ENCODE measurements around the gene MYEOV. TPM values are rescaled to one million over a fixed set of nuclear protein-coding genes. Genes with fewer than 3 reads are reported as not detected.

MYEOV gene
- polyA plus RNA-seq, 1 donor: 0.03 TPM

DNA sequence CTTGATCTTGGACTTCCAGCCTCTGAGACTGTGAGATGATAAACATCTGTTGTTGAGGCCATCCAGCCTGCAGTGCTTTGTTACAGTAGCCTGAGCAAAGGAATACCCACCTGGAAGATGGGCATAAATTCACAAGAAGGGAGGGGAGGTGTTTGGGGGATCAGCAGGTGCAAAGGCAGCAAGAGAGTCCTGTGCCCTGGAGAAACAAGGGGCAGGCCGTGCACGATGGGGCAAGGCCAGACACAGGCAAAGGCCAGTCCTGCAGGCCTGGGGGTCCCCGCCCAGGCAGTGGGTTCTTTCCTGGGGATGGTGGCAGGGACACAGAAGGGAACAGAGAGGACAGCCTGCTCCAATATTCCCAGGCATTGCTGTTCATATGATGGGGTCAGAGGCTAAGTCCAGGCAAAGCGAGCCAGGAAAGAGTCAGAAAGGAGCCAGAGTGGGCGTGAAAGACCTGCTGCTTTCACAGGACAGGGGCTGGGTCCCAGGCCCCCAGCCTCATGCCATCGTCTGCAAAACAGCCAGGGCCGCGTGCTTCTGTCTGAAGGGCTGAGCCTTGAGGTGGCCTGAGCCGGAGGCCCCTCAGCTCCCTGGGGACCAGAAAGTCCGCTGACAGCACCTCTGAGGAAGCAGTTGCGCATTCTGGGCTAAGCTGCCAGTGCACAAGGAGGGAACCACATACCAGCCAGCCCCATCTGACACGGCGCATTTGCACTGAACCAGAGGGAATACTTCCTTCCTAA lies 48.8 kb downstream of the MYEOV start:
- no peak for DNase-seq
- H3K9me3 ChIP-seq (ENCODE audit: control insufficient read depth, low read depth, low read length): no peaks in the 10 kb centered on the region
- H3K27me3 ChIP-seq (ENCODE audit: control insufficient read depth, insufficient read depth, low read length): no peaks in the 10 kb centered on the region
- H3K36me3 ChIP-seq (ENCODE audit: control insufficient read depth, insufficient read depth, low read length): no peaks in the 10 kb centered on the region
- H3K4me1 ChIP-seq (ENCODE audit: control insufficient read depth, insufficient read depth, low read length): no peaks in the 10 kb centered on the region
- WGBS (ENCODE audit: insufficient coverage, low lambda C conversion rate): no CpG with 5 or more reads among the region's 13 CpGs
- H3K27ac ChIP-seq (ENCODE audit: low read length): no peak overlapping the region
- H3K4me3 ChIP-seq (ENCODE audit: low read length): no peak overlapping the region

DNA sequence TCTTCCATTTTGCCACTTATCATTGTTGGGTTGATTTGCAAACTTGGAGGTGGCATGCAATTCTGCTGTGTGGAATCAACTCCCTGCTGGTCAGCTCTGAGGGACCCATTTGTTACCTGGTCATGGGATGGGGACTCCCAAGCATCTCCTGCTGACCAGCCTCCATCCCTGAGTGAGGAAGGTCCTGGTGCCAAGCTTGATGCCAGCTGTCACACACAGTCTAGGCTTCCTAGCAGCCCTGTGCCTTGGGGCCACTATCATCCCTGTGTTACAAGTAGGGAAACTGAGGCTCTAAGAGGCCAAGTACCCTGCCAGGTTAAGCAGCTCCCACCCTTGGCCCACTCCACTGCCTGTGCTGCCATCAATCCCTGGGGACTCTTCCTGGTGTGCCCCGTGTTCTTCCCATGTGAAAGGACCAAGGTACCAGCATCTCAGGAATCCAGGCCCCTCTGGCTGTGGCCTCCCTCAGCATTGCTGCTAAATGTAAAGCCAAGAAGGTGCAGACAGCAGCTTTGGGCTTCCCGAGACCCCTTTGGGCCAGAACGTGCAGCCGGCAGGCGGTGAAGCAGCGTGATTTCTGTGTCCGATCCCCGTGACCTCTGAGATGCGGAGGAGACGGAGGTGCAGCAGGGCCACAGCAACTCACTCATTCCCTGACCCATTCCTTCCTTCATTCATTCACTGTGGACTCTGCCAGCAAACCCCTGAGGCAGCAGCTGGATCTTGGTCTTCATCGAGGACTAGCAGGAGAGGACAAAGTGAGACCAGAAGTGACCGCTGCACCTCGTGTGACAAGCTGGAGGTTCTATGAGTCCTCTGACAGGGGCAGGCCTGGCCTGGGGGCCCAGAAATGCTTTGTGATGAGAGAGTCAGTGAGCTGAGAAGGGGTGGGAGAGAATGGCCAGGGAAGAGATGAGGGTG lies 49.7 kb downstream of the MYEOV start:
- H3K27ac ChIP-seq (ENCODE audit: low read length): no peak overlapping the region
- no peaks in the 10 kb centered on the region for H3K4me1 ChIP-seq (ENCODE audit: control insufficient read depth, insufficient read depth, low read length)
- peaks cover 4% of the 10 kb centered on the region for H3K9me3 ChIP-seq (ENCODE audit: control insufficient read depth, low read depth, low read length)
- no peaks in the 10 kb centered on the region for H3K36me3 ChIP-seq (ENCODE audit: control insufficient read depth, insufficient read depth, low read length)
- no CpG with 5 or more reads among the region's 13 CpGs for WGBS (ENCODE audit: insufficient coverage, low lambda C conversion rate)
- H3K4me3 ChIP-seq (ENCODE audit: low read length): no peak overlapping the region
- no peak for DNase-seq
- H3K27me3 ChIP-seq (ENCODE audit: control insufficient read depth, insufficient read depth, low read length): no peaks in the 10 kb centered on the region

DNA sequence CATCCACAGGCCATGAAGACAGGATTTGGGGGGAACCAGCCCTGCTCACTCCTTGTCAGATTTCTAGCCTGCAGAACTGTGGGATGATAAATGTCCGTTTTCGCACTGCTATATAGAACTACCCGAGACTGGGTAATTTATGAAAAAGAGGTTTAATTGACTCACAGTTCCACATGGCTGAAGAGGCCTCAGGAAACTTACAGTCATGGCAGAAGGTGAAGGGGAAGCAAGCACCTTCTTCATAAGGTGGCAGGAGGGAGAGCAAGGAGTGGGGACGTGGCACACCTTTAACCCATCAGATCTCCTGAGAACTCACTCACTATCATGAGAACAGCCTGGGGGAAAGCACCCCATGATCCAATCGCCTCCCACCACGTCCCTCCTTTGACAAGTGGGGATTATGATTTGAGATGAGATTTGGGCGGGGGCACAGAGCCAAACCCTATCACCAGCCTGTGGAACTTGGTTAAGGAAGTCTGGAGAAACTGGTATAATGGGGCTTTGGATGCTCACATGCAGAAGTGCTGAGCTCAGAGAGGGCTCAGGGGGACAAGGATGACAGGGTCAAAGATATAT lies 50.7 kb downstream of the MYEOV start:
- no peaks in the 10 kb centered on the region for H3K36me3 ChIP-seq (ENCODE audit: control insufficient read depth, insufficient read depth, low read length)
- no CpG with 5 or more reads among the region's 7 CpGs for WGBS (ENCODE audit: insufficient coverage, low lambda C conversion rate)
- no peak for DNase-seq
- H3K27me3 ChIP-seq (ENCODE audit: control insufficient read depth, insufficient read depth, low read length): no peaks in the 10 kb centered on the region
- H3K9me3 ChIP-seq (ENCODE audit: control insufficient read depth, low read depth, low read length): peaks cover 7% of the 10 kb centered on the region
- H3K4me1 ChIP-seq (ENCODE audit: control insufficient read depth, insufficient read depth, low read length): no peaks in the 10 kb centered on the region
- no peak overlapping the region for H3K27ac ChIP-seq (ENCODE audit: low read length)
- H3K4me3 ChIP-seq (ENCODE audit: low read length): no peak overlapping the region

Other genes with a start within 250 kb of the MYEOV start
- gene TPCN2, start 245.2 kb upstream of the MYEOV start, polyA plus RNA-seq: 31.0 TPM
- 0.30 TPM for gene SMIM38, start 138.2 kb upstream of the MYEOV start, polyA plus RNA-seq
- 0.09 TPM for gene LINC01488, start 187.5 kb downstream of the MYEOV start, polyA plus RNA-seq